ENCODE data around the gene KCNA10.

The KCNA10 gene

GRCh38 chr1:110477967-110478640 is 40.9 kb downstream of the KCNA10 start:
- no peak for DNase-seq (ENCODE audit: low read depth, low spot score)

- DNase-seq (ENCODE audit: low read depth, low spot score), result no peak
These were observed 41.5 kb downstream of the KCNA10 start for GRCh38 chr1:110477445-110477957.

GRCh38 chr1:110477041-110477440 is 41.9 kb downstream of the KCNA10 start:
- no peak for DNase-seq (ENCODE audit: low read depth, low spot score)

GRCh38 chr1:110476028-110476765 is 42.8 kb downstream of the KCNA10 start:
- DNase-seq (ENCODE audit: low read depth, low spot score), result no peak

- DNase-seq (ENCODE audit: low read depth, low spot score), result no peak
These were observed 43.5 kb downstream of the KCNA10 start for GRCh38 chr1:110475362-110476027.

GRCh38 chr1:110474444-110474843 is 44.5 kb downstream of the KCNA10 start:
- no peak for DNase-seq (ENCODE audit: low read depth, low spot score)

GRCh38 chr1:110472546-110472945 is 46.4 kb downstream of the KCNA10 start:
- DNase-seq (ENCODE audit: low read depth, low spot score), result no peak

- no peak for DNase-seq (ENCODE audit: low read depth, low spot score)
These were observed 47.8 kb downstream of the KCNA10 start for GRCh38 chr1:110471131-110471530.

Data from activated naive CD8-positive, alpha-beta T cell treated with anti-CD3 and anti-CD28 coated beads, Interleukin-2, amount 50 U/mL, for 16 hours (primary cell).